NCI-H510A treated with DMSO at 0.1 percent for 48 hours (cell line): ENCODE results near the gene FKBP9.
A peak's percentile ranks its signal among the peaks of the same experiment; 100 is the strongest.
"Not testable (repeated sequence)": the region's sequence is repeated elsewhere in the genome, so short reads cannot be mapped to it uniquely, and the experiment has no call there.

Experiments used
- DNase-seq: peaks from one replicate; lab custom pipeline; 2025; lab: John Stamatoyannopoulos, UW

Gene FKBP9, protein sequence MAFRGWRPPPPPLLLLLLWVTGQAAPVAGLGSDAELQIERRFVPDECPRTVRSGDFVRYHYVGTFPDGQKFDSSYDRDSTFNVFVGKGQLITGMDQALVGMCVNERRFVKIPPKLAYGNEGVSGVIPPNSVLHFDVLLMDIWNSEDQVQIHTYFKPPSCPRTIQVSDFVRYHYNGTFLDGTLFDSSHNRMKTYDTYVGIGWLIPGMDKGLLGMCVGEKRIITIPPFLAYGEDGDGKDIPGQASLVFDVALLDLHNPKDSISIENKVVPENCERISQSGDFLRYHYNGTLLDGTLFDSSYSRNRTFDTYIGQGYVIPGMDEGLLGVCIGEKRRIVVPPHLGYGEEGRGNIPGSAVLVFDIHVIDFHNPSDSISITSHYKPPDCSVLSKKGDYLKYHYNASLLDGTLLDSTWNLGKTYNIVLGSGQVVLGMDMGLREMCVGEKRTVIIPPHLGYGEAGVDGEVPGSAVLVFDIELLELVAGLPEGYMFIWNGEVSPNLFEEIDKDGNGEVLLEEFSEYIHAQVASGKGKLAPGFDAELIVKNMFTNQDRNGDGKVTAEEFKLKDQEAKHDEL

DNA sequence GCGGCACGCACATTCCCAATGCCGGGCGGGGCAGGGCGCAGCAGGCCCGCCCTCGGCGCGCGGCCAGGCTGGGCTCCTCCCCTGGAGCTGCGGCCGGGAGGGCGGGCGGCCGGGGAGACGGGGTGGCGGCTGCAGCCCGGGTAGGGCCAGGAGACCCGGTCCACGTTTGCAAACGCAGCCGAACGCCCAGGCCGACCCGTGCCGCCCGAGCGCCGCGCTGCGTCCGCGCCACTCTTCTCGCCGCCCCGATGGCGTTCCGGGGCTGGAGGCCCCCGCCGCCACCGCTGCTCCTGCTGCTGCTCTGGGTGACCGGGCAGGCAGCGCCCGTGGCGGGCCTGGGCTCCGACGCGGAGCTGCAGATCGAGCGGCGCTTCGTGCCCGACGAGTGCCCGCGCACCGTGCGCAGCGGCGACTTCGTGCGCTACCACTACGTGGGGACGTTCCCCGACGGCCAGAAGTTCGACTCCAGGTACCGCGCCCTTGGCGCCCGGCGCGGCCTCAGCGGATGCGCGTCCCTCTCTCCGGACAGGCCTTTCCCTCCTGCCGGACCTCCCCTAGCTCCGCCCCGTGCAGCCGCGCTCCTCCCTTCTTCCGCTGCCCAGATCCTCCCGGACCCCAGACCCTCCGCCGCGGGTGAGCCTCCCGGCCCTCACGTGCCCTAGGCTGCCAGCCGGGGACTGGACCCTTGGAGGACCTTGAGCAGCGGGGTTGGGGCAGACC lies at the start of gene FKBP9:
Gene FKBP9, plus strand, starts transcription at position 115 of the 720 bp plus-strand sequence. Its CDS starts 134 bp downstream, at position 249.
- DNase-seq, result peak; percentile 70

DNA sequence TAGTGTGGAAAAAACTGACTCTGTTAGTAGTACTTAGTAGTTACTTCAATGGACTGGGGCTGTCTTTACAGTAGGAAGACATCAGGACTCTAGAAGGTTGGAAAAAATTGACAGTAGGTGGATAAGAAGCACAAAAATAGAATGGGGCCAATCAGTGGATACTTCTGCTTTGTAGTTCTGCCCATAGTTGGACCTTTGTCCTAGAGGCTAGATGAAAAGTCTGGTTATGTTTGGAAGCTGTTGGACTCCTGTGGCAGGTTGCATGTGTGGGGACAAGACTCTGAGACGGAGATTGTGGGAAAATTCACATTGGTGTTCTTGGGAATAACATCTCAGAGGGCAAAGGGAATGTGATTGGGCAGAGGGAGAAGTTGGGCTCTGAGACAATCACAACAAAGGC lies 47.0 kb upstream of the FKBP9 start:
- DNase-seq, result no peak

DNA sequence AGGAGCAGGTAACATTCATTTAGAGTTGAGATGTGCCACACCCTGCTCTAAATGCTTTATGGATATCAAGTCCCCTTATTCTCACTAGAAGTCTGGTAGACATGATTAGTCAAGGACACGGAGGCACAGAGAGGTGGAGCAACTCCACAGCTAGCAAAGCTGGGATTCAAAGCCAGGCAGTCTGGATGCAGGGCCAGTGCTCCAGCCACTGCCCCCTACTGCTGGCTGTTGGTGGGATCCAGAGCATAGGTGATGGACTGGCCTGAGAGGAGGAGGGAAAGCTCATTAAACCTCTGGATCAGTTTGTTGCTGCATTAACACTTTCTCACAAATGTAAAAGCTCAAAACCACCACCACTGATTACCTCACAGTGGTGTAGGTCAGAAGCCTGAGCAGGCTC lies 43.1 kb upstream of the FKBP9 start:
- DNase-seq, result no peak

DNA sequence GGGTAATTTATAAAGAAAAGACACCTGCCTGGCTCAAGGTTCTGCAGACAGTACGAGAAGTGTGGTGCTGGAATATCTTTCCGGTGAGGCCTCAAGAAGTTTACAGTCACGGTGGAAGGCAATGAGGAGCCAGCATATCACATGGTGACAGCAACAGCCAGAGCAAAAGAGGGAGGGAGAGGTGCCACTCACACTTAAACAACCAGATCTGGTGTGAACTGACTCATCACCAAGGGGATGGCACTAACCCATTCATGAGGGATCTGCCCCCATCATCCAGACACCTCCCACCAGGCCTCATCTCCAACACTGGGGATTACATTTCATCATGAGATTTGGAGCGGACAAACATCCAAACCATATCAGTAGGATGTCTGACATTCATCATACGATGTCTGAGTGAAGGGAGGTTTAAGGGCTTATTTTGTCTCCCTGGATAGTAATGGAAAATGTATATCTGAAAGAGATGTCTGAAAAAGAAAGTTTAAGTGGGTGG lies 42.2 kb upstream of the FKBP9 start:
- no peak for DNase-seq

DNA sequence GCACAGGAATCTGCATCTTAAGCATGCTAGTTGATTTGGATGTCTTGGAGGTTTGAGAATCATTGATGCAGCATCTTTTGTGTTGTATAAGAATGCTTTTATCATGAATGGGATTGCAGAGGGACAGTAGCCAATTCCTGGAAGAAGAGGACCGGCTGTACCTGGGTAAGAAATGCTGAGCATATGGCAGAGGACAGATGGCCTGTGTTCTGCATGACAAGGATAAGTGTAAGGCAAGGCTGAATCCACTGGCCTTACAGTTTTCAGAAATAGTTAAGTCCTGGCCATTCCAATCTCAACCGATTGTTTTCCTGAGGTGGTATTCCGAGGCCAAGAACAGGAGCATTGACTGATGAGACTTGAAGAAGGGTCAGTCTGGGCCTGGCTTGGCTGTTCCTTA lies 41.2 kb upstream of the FKBP9 start:
- DNase-seq, result no peak

DNA sequence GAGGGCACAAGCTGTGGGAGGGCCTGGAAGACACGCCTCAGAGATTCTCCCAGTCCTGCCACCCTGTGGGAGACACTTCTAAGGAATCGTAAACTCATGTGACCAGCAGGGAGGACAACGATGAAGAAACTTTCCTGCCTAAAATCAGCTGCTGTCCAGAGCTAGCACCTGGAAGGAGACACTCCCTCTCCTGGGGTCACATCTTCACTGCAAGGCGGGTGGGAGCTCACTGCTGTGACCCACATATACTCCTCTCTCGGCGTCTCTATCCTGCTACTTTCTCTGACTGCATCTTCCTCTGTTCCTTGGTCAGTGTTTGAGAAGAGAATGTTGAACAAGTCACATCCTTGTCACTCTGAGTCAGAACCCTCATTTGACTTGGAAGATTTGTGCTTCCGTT lies 40.2 kb upstream of the FKBP9 start:
- DNase-seq, result not testable (repeated sequence)

DNA sequence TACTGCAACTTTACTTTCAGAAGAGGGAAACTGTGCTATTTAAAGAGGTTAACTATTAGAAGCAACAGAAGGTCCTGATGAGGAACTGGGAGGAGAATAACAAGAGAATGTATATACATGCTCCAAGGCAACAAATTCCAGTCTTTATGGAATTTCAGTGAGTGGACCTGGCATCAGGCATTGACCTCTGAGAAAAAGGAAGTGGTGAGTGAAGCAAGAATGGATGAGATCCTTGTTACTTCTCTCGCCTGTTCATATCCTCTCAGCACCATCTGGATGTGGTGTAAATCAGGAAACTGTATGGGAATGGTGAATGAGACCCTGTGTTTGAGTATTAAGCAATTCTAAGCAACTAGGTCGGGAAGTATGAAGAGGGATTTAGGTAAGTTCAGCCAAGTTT lies 35.3 kb upstream of the FKBP9 start:
- DNase-seq, result no peak

DNA sequence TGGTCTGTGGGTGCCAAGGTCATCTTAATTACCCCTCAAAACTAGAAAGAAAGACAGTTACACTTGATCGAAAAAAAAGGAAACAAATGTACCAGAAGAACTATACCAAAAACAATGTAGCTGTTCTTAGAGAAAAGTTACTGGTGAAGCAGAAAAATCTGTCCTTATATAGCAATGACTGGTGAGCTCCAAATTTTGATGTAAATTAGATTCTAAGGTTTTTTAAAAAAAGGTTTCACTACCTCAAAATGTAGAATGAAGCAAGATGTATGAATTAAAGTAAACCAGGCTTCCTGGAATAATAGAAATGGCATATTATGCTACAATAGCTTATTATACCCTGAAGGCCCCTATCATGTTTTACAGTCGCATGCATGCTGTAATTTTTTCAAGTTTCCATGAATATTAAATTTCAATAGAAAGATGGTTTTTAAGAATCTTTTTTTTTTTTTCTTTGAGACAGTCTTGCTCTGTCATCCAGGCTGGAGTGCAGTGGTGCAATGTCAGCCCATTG lies 28.4 kb upstream of the FKBP9 start:
- no peak for DNase-seq

DNA sequence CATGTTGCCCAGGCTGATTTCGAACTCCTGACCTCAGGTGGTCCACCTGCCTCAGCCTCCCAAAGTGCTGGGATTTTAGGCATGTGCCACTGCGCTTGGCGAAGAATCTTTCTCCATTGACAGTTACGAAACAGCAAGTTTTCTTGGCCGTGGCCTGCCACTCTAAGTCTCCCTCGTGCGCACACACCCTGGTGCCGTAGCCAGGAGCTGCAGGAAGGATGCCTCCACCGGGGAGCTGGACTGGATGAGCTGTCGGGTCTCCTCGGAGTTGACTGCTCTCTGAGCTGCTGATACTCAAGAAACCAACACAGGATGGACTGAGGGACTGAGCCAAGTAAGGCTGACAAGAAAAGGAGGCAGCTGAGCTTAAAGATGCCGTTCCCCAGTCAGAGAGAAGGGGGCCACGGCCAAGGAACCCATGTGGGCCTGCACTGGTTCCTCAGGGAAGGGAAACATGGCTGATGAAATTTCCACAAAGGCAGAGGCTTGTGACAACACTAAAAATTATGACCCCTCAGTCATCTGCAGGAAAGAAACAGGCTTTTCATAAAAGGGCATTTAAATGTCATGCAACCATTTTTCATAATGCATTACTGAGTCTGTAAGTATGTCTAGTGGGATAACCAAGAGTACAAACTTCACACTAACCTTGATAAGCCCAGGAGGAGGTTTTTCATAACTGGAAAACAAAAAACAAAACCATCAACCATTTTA lies 27.7 kb upstream of the FKBP9 start:
- DNase-seq, result no peak

DNA sequence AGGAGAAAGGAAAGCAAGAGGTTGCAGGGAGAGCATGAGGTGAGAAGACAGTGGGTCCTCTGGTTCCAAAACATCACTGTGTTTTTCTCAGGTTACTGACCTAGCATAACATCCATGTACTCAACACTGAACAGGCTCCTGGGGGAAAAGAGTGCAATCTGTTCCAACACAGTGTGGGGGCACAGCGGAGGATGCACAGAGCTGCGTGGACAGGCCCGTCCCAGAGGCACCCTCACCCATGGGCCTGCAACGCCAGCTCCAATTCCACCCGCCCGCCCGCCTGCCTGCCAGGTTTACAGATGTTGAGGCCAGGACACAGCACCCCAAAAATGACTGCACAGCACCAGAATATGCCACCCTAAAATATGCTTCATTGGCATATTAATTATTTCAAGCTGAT lies 26.9 kb upstream of the FKBP9 start:
- DNase-seq, result no peak

DNA sequence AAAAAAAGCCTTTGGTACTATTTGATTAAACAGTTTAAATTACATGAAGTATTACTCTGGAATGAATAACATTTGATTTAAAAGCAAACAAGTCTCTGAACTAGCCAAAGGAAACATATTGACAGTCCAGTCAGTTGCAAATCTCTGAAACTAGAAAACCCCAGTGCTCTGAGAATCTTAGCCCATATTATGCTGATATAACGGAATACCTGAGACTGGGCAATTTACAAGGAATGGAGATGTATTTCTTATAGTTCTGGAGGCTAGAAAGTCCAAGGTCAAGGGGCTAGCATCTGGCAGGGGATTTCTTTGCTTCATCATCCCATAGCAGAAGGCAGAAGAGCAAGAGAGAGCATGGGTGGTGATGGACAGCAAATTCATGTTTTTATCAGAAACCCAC lies 21.7 kb upstream of the FKBP9 start:
- DNase-seq, result no peak

DNA sequence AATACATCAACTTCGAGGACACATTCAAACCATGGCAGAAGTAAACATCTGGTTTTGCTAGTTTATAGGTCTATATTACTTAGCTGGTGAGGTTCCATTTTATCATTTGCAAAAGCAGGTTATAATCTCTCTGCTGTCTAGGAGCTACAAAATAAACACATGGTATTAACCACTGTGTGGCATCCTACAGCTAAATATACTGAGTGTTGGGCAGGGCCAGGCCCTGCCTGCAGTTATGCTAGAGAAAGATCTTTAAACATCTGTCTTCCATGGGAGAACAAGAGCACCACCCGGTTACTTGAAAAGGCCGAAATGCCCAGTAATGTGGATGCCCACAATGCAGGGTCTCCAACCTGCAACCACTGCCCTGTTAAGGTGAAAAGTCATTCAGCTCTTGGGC lies 20.6 kb upstream of the FKBP9 start:
- DNase-seq, result no peak

DNA sequence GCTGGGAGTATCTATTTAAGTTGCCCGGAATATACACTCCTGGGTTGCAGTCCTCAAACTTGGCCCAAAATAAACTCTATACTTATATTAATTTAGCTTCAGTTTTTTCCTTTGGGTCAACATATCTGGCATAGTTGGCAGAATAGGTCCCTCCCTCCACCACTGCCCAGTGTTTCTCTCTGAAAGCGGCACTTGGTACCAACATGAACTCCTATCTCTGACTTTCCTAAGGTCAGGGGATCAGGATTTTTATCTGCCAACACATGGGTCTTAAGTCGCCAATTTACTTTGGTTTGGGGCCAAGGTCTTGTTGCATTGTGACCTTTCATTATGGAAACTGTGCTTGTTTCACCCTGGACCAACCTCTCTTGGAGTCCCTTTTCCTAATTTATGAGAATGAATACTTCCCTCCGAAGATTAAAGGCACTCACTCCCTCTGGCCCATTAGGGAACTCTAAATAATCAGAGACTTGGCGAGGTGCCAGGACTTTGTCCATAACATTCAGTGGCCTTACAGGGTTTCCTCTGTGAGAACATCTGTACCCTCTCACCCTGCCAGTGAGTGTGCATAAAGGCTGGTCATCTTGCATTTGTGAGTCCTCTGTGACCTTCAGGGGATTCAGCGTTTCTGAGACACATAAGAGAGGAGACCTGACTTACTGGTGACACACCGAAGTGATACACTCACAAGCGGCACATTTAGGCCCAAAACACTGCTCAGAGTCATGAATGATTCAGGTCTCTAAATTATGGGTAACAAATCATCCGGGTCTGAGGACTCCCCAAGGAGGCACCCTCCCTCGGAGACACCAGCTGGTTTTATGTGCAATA lies 19.7 kb upstream of the FKBP9 start:
- DNase-seq, result peak; percentile 52

DNA sequence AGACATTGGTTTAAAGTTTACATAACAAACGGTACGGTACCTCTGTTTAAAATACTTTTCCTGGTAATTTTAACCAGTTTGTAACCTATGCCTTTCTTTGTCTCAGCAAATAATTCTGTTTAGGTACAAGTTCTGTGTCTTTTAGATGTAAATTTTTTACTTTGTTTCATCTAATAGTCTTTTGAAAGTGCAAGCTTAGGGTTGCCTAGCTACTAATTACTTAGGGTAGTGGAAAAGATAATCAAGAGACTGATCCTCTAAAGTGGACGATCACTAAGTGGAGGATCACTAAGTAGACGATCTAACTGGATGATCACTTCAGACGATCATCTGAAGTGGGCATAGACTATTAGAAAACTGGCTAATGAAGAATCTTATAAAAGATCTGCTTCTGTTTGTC lies 16.1 kb upstream of the FKBP9 start:
- DNase-seq, result no peak

DNA sequence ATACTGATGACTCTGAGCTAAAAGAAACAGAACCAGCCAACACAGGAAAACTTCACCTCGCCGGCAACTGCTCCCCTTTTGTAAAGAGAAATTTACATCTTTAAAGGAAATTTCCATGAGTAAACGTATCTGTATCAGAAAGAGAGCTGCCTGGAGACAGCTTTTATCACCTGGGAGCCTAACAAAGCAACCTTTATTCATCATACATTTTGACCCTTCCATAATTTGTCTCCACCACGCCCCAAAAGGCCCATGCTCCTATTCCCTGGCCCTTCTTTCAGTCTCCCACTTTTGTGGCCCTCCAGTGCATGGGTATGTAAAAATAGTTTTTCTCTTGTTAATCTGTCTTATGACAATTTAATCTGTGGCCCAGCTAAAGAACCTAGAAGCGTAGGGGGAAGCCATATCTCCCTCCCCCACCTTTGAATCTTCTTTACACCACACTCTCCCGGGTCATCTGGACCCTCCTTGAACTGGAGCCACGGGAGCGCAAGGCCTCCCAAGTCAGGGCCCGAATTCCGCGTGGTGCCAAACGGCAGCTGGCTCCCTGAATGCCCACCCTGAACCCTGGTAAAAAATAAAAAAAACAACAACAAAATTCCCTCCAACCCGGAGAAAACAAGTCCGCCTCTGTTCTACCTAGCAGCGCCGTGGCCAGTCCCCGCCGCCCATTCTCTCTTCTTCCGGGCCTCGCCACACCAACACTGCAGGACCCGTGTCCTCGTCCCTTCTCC lies 15.4 kb upstream of the FKBP9 start:
- DNase-seq, result no peak

DNA sequence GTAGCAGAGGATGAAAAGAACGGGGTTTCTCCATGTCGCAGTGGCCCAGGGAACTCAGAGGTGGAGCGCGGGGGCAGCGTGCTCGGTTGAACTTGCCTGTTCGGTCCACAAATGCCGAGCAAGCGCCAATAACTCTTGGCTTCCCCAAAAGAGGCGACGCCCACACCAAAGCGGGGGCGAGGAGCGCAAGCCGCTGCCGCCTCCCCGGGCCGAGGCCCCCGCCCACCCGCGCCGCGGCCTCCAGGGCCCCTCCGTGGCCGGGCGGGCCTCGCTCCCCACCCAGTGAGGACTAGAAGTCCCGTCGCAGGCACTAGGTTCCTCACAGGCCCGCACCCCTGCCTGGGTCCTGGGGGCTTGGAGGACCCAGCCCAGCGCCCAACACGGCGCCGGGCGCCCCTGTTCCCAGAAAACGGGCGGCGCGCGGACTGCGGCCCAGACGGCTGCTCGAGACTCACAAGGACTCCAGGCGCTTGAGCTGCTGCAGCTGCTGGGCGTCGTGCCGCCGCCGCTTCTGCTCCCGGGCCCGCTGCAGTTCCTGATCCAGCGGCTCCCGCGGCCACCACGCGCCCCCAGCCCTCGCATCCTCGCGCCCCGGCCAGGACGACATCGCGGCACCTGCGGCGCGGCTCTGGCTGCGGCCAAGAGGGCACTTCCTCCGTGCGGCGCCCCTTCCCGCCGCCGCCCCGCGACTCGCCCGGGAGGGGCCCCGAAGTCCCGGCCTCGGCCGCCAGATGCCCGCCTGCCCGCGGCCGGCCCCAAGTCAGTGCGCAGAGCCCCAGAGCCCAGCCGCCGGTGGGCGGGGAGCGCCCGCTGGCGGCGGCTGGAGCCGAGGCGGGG lies 14.6 kb upstream of the FKBP9 start:
- DNase-seq, result peak; percentile 64

DNA sequence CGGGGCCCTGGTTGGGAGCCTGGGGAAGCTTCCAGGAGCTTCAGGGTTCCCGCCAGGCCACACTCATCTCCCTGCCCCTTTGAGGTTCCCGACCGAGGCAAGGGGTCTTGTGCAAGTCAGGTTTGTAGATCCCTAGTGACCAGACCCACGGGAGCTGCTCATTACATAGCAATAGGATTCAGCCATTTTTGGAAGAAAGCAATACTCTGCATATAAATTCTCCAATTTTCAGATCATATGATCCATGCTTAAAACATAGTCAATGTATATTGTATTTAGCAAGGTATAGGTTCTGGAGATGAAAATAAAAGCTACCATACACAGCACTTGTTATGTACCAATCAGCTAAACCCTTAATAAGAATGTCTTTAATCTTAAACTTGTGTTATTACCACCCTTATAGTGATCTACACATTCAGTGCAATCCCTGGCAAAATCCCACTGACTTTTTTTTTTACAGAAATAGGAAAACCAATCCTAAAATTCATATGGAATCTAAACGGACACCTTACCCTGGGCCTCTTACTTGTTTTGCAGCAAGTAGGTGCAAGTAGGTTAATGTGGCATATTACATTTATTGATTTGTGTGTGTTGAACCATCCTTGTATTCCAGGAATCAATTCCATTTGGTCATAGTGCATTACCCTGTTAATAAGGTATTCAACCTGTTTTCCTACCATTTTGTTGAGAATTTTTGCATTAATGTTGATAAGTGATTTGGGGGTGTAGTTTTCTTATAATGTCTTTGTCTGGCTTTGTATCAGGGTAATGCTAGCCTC lies 13.8 kb upstream of the FKBP9 start:
- DNase-seq, result peak; percentile 75

DNA sequence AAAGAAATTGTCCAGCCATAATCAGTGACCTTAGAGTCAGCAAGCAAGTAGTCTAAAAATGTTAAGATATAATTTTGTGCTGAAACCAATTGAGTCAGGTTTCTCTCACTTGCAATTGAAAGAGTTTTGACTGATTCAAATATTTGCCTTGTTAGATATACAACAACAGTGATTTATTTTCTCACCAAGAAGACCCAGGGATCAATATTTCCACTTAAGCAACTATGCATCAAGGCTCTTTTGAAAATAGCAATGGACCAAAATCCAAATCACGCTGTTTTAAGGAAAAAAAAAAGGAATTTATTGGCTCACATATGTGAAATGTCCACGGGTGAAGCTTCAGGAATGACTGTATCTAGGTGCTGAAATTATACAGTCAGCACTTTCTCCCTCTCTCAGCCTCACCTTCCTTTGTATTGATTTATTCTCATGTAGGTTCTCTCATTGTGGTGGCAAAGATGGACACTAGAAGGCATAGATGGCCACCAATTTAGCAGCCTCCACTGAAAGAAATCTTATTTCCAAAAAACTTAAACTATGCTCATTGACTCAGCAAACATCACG lies 9.7 kb upstream of the FKBP9 start:
- DNase-seq, result no peak
